Measurements from ENCODE around the gene CUL4A. TPM values are rescaled to one million over a fixed set of nuclear protein-coding genes. Genes with fewer than 3 reads are reported as not detected.

CUL4A gene
- total RNA-seq, 1 donor from 2014 or later: 95.1 TPM

GRCh38 chr13:113315992-113316391 lies 106.6 kb downstream of the CUL4A start:
- H3K4me1 Mint-ChIP-seq: no peaks in the 10 kb centered on the region
- H3K4me1 ChIP-seq: no peaks in the 10 kb centered on the region
- H3K4me2 ChIP-seq: no peak overlapping the region
- peaks cover 4% of the 10 kb centered on the region for H3K27me3 Mint-ChIP-seq (ENCODE audit: insufficient read depth, low read depth)
- H3K27ac Mint-ChIP-seq: no peak overlapping the region
- no peak overlapping the region for H3K9ac ChIP-seq
- no peak overlapping the region for H3K4me3 Mint-ChIP-seq
- no peak overlapping the region for H3K4me3 ChIP-seq
- H3K27ac ChIP-seq: no peak overlapping the region
- peaks cover 4% of the 10 kb centered on the region for H3K79me2 ChIP-seq (ENCODE audit: low read depth)
- peaks cover 6% of the 10 kb centered on the region for H3K36me3 Mint-ChIP-seq
- H3K9me3 ChIP-seq (ENCODE audit: low read depth): no peaks in the 10 kb centered on the region
- no peaks in the 10 kb centered on the region for H3F3A ChIP-seq (ENCODE audit: low read depth)
- no peaks in the 10 kb centered on the region for H4K20me1 ChIP-seq (ENCODE audit: low read depth)
- no peak for TF ChIP-seq EZH2 (IDR thresholded peaks at IDR 0.05)
- H3K36me3 ChIP-seq: no peaks in the 10 kb centered on the region
- DNase-seq (ENCODE audit: low spot score): no peak
- no peaks in the 10 kb centered on the region for H3K9me3 Mint-ChIP-seq
- no peaks in the 10 kb centered on the region for H3K27me3 ChIP-seq
- no peak overlapping the region for H2AFZ ChIP-seq (replicated peaks)

Small RNA genes within 50 kb of the gene (microRNA-seq; reads per million reads assigned to microRNA genes)
- gene MIR8075: not detected

Small RNA genes within 50 kb of the gene (small RNA-seq; reads per million reads assigned to genes)
- gene AL137002.1 (not detected), gene MIR8075 (not detected)

Other genes starting within 250 kb of the CUL4A start
- gene MCF2L, start 240.4 kb upstream of the CUL4A start, total RNA-seq (ENCODE audit: low replicate concordance): 40.4 and 59.2 TPM in 2 replicates
- 0.50 TPM in 1 of 2 replicates, not detected in the other for gene F7, start 103.8 kb upstream of the CUL4A start, total RNA-seq (ENCODE audit: low replicate concordance)
- 2.0 and 6.8 TPM in 2 replicates for gene F10, start 86.8 kb upstream of the CUL4A start, total RNA-seq (ENCODE audit: low replicate concordance)
- not detected in 2 replicates for gene PROZ, start 51.0 kb upstream of the CUL4A start, total RNA-seq (ENCODE audit: low replicate concordance)
- 91.1 and 99.6 TPM in 2 replicates for gene PCID2, start 944 bp upstream of the CUL4A start, total RNA-seq (ENCODE audit: low replicate concordance)
- gene LAMP1, start 87.6 kb downstream of the CUL4A start, total RNA-seq (ENCODE audit: low replicate concordance): 49.7 and 64.6 TPM in 2 replicates
- 14.8 and 19.3 TPM in 2 replicates for gene GRTP1, start 154.5 kb downstream of the CUL4A start, total RNA-seq (ENCODE audit: low replicate concordance)
- gene ADPRHL1, start 243.9 kb downstream of the CUL4A start, total RNA-seq (ENCODE audit: low replicate concordance): 0.22 and 0.43 TPM in 2 replicates

Measured in neural progenitor cell (in vitro differentiated cells).